Bronchial epithelial cell (primary cell): Measurements from ENCODE around the gene BEAN1. TPM values are rescaled to one million over a fixed set of nuclear protein-coding genes. Genes with fewer than 3 reads are reported as not detected.

Source experiments
- DNase-seq: peaks from one replicate; pipeline ENCODE4 v3.0.0-alpha.2; 2010; ENCODE audit warnings: low read depth
- FAIRE-seq: peaks from 2 replicates; lab custom pipeline; 2011; peaks lifted over from hg19 to GRCh38; lab: Jason Lieb, UNC
- H3K27me3 ChIP-seq: 2 replicates; pipeline ENCODE4 v1.5.1; 2011; ENCODE audit warnings: low read length; ENCODE audit not compliant: control insufficient read depth, insufficient read depth
- H3K36me3 ChIP-seq: 2 replicates; pipeline ENCODE4 v1.5.1; 2011; ENCODE audit warnings: low read length; ENCODE audit not compliant: control insufficient read depth, insufficient read depth
- H3K4me3 ChIP-seq: 2 replicates; pipeline ENCODE4 v1.5.1; 2011; ENCODE audit warnings: mild to moderate bottlenecking, low read depth, low read length, control low read depth
- total RNA-seq: library from RNA; depleted of rRNA; stranded (reverse); fragments of >200 nt; gene quantifications from 2 replicates; pipeline ENCODE4 v1.2.1, GENCODE V29; 2014
- TF ChIP-seq, protein P1 (sequence below): IDR thresholded peaks from 2 replicates; pipeline ENCODE4 v1.5.1; 2011; ENCODE audit warnings: mild to moderate bottlenecking, moderate library complexity, low read length, control low read depth, inconsistent platforms; ENCODE audit not compliant: insufficient read depth, severe bottlenecking

Gene BEAN1
- total RNA-seq, 1 donor from 2014 or later, result not detected

DNA sequence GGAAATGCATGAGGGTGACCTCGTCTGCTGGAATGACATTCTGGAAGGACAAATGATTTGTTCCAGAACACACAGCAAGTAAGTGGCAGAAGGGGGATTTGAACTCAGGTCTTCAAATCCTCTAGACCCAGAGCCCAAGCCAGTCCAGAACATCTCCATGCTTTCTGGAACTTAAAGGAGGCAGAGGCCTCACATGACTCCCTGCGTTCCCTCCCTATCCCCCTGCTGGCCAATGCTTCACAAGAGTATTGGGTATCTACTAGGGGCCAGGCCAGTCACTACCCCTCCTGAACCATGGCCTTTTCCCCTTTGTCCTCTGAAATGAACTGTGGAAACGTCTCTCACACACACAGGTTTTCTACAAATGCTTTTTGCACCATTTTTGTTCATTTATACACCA is 7.6 kb upstream of the BEAN1 start:
- TF ChIP-seq, protein P1, sequence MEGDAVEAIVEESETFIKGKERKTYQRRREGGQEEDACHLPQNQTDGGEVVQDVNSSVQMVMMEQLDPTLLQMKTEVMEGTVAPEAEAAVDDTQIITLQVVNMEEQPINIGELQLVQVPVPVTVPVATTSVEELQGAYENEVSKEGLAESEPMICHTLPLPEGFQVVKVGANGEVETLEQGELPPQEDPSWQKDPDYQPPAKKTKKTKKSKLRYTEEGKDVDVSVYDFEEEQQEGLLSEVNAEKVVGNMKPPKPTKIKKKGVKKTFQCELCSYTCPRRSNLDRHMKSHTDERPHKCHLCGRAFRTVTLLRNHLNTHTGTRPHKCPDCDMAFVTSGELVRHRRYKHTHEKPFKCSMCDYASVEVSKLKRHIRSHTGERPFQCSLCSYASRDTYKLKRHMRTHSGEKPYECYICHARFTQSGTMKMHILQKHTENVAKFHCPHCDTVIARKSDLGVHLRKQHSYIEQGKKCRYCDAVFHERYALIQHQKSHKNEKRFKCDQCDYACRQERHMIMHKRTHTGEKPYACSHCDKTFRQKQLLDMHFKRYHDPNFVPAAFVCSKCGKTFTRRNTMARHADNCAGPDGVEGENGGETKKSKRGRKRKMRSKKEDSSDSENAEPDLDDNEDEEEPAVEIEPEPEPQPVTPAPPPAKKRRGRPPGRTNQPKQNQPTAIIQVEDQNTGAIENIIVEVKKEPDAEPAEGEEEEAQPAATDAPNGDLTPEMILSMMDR, result no peak
- DNase-seq, result no peak
- FAIRE-seq, result no peak
- Histone ChIP-seq H3K36me3 (no peaks in the 10 kb centered on the region), H3K27me3 (no peaks in the 10 kb centered on the region), H3K4me3 (no peak overlapping the region)

- no peak overlapping the region for H3K4me3 ChIP-seq
- H3K36me3 ChIP-seq, result no peaks in the 10 kb centered on the region
- no peak for FAIRE-seq
- DNase-seq, result peak; percentile 45
- H3K27me3 ChIP-seq, result no peaks in the 10 kb centered on the region
- TF ChIP-seq, protein P1, result no peak
Observed at GRCh38 chr16:66420396-66420795, 6.7 kb upstream of the BEAN1 start.

GRCh38 chr16:66421891-66422290 is 5.2 kb upstream of the BEAN1 start:
- DNase-seq, result no peak
- Histone ChIP-seq H3K36me3 (no peaks in the 10 kb centered on the region), H3K27me3 (peaks cover 2% of the 10 kb centered on the region), H3K4me3 (no peak overlapping the region)
- no peak for FAIRE-seq
- TF ChIP-seq, protein P1, result no peak

DNA sequence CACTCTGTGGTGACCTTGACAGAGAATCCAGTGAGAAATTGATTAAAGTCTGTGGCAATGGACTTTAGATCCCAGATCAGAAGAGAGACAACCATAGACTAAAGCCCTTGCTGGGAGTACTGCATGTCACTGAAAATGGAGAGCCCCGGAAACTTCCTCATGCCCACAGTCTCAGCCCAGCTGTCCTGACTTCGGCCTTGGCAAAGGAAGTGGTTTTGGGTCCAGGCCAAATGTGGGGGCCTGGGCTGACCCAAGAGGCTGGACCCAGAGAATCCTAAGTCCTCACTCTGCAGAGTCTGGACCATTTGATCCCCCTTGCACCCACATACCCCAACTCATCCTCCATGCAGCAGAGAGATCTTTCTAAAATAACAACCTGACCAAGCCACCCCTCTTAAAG is 4.7 kb upstream of the BEAN1 start:
- no peak overlapping the region for H3K4me3 ChIP-seq
- TF ChIP-seq, protein P1, result no peak
- FAIRE-seq (no peak), DNase-seq (no peak)
- H3K27me3 ChIP-seq, result peaks cover 2% of the 10 kb centered on the region
- H3K36me3 ChIP-seq, result no peaks in the 10 kb centered on the region

DNA sequence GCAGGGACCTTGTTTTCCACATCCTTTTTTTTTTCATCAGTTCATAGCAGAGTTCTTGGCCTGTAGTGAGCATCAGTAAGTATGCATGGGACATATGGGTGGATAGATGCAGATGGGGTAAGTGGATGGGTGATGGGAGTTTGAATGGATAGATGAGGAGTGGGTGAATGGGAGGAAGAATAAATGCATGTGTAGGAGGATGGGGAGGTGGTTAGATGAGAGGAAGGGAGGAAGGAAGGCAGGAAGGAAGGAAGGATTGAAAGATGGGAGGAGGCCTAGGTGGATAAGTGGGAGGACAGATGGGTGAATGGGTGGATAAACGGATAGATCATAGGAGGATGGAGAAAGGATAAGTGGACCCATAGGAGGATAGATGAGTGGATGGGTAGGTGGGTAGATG is 3.9 kb upstream of the BEAN1 start:
- Histone ChIP-seq H3K27me3 (peaks cover 8% of the 10 kb centered on the region), H3K36me3 (no peaks in the 10 kb centered on the region), H3K4me3 (no peak overlapping the region)
- TF ChIP-seq, protein P1, result no peak
- FAIRE-seq, result no peak
- no peak for DNase-seq

GRCh38 chr16:66425651-66426050 is 1.4 kb upstream of the BEAN1 start:
- FAIRE-seq (no peak), DNase-seq (no peak)
- H3K36me3 ChIP-seq, result no peaks in the 10 kb centered on the region
- H3K4me3 ChIP-seq, result no peak overlapping the region
- peaks cover 14% of the 10 kb centered on the region for H3K27me3 ChIP-seq
- TF ChIP-seq, protein P1, result no peak
